Measurements from ENCODE around the gene UHRF2.

UHRF2 gene

GRCh38 chr9:6543204-6543603 is 130.2 kb downstream of the UHRF2 start:
- DNase-seq (ENCODE audit: low read depth), result no peak
- no peak overlapping the region for H3K4me3 ChIP-seq (ENCODE audit: low read depth, low read length)
- no peak for TF ChIP-seq CTCF (IDR thresholded peaks at IDR 0.05; ENCODE audit: low read depth, low read length, missing control alignments)

GRCh38 chr9:6545017-6545691 is 132.2 kb downstream of the UHRF2 start:
- DNase-seq (ENCODE audit: low read depth), result no peak
- H3K4me3 ChIP-seq (ENCODE audit: low read depth, low read length), result no peak overlapping the region
- TF ChIP-seq CTCF (IDR thresholded peaks at IDR 0.05; ENCODE audit: low read depth, low read length, missing control alignments), result no peak

GRCh38 chr9:6549106-6549800 is 136.3 kb downstream of the UHRF2 start:
- no peak for DNase-seq (ENCODE audit: low read depth)
- TF ChIP-seq CTCF (IDR thresholded peaks at IDR 0.05; ENCODE audit: low read depth, low read length, missing control alignments), result no peak
- no peak overlapping the region for H3K4me3 ChIP-seq (ENCODE audit: low read depth, low read length)

GRCh38 chr9:6551136-6551535 is 138.1 kb downstream of the UHRF2 start:
- no peak for DNase-seq (ENCODE audit: low read depth)
- H3K4me3 ChIP-seq (ENCODE audit: low read depth, low read length), result no peak overlapping the region
- no peak for TF ChIP-seq CTCF (IDR thresholded peaks at IDR 0.05; ENCODE audit: low read depth, low read length, missing control alignments)

GRCh38 chr9:6552033-6552432 is 139.0 kb downstream of the UHRF2 start:
- no peak overlapping the region for H3K4me3 ChIP-seq (ENCODE audit: low read depth, low read length)
- TF ChIP-seq CTCF (IDR thresholded peaks at IDR 0.05; ENCODE audit: low read depth, low read length, missing control alignments), result no peak
- no peak for DNase-seq (ENCODE audit: low read depth)

- TF ChIP-seq CTCF (IDR thresholded peaks at IDR 0.05; ENCODE audit: low read depth, low read length, missing control alignments), result no peak
- H3K4me3 ChIP-seq (ENCODE audit: low read depth, low read length), result no peak overlapping the region
- DNase-seq (ENCODE audit: low read depth), result no peak
Observed at GRCh38 chr9:6552498-6553121, 139.6 kb downstream of the UHRF2 start.

Data from GM12864 (cell line).